Measurements from ENCODE around the gene PHF3.
"Not testable (repeated sequence)": the region's sequence is repeated elsewhere in the genome, so short reads cannot be mapped to it uniquely, and the experiment has no call there.

PHF3 gene

GRCh38 chr6:63750400-63750799, 114.8 kb downstream of the PHF3 start:
- peaks cover 4% of the 10 kb centered on the region for H3K36me3 Mint-ChIP-seq (ENCODE audit: low read depth)
- no peaks in the 10 kb centered on the region for H3K4me1 Mint-ChIP-seq
- no peak for DNase-seq
- ATAC-seq: no peak
- no peak overlapping the region for H3K4me3 Mint-ChIP-seq
- H3K27ac Mint-ChIP-seq: no peak overlapping the region
- H3K9me3 Mint-ChIP-seq: peaks cover 10% of the 10 kb centered on the region
- H3K27me3 Mint-ChIP-seq: no peaks in the 10 kb centered on the region

DNA sequence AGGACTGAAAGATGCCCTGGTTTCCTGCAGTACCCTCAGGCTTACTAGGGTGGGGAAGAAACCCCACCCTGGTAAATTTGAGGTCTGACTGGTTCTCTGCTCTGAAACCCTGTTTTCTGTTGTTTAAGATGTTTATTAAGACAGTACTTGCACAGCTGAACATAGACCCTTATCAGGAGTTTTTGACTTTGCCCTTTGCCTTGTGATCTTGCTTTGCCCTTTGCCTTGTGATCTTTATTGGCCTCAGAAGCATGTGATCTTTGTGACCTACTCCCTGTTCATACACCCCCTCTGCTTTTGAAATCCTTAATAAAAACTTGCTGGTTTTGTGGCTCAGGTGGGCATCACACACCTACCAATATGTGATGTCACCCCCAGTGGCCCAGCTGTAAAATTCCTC, 121.7 kb downstream of the PHF3 start:
- not testable (repeated sequence) for H3K27ac Mint-ChIP-seq; H3K27me3 Mint-ChIP-seq; ATAC-seq; H3K4me3 Mint-ChIP-seq; H3K4me1 Mint-ChIP-seq; DNase-seq; H3K36me3 Mint-ChIP-seq (ENCODE audit: low read depth)
- peaks cover 10% of the 10 kb centered on the region for H3K9me3 Mint-ChIP-seq

DNA sequence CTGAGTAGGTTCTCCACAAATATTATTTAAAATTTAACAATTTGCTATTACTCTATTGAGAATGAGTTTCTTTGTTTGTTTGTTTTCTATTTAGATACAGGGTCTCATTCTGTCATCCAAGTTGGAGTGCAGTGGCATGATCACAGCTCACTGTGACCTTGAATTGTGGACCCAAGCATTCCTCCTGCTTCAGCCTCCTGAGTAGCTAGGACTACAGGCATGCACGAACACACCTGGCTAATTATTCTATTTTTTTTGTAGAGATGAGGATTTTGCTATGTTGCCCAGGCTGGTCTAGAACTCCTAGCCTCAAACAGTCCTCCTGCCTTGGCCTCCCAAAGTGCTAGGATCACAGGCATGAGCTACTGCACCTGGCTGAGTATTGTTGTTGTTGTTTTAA, 122.2 kb downstream of the PHF3 start:
- ATAC-seq: no peak
- no peaks in the 10 kb centered on the region for H3K4me1 Mint-ChIP-seq
- peaks cover 9% of the 10 kb centered on the region for H3K36me3 Mint-ChIP-seq (ENCODE audit: low read depth)
- peaks cover 10% of the 10 kb centered on the region for H3K9me3 Mint-ChIP-seq
- DNase-seq: no peak
- no peak overlapping the region for H3K4me3 Mint-ChIP-seq
- H3K27ac Mint-ChIP-seq: no peak overlapping the region
- no peaks in the 10 kb centered on the region for H3K27me3 Mint-ChIP-seq

DNA sequence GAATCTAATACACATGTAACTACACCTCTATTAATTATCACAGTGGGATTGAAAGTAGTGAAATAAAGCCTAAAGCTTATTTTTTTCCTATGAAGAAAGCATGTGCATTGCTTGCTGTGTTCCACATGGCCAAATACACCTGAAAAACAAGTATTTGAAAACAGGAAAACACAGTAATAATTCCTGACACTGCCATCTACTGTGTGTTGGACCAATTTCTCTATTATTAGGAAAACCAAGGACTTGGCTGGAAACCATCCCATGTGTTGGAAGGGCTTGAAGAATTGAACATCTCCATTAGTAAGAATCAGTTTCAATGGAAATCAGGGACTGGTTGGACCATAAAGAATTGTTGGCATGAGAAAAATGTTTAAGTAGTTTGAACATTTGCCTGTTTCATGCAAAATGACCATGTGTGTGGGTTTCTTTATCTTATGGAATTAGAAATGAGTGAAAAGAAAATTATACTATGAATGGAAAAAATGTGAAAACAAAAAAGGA, 124.1 kb downstream of the PHF3 start:
- peaks cover 9% of the 10 kb centered on the region for H3K36me3 Mint-ChIP-seq (ENCODE audit: low read depth)
- DNase-seq (no peak), ATAC-seq (no peak)
- H3K27ac Mint-ChIP-seq: no peak overlapping the region
- H3K27me3 Mint-ChIP-seq: no peaks in the 10 kb centered on the region
- no peak overlapping the region for H3K4me3 Mint-ChIP-seq
- no peaks in the 10 kb centered on the region for H3K4me1 Mint-ChIP-seq
- peaks cover 10% of the 10 kb centered on the region for H3K9me3 Mint-ChIP-seq

DNA sequence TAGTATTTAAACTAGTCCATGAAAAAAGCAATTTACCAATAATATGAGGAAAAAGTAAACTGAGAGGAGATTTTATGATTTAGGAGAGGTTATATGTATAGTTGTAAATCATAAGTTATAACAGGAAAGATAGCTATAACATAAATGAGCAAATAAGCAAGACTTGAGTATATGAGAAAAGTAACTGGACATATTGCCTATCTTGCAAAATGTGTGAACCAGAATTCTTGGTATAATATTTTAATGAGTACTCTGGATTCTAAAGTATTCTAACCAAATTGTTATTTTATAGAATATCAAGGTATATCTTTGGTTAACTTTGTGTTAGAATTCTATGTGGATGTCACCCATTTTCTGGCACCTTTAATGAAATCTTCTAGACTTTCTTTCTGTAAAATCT, 124.6 kb downstream of the PHF3 start:
- peaks cover 8% of the 10 kb centered on the region for H3K36me3 Mint-ChIP-seq (ENCODE audit: low read depth)
- peaks cover 10% of the 10 kb centered on the region for H3K9me3 Mint-ChIP-seq
- ATAC-seq: no peak
- H3K4me3 Mint-ChIP-seq: no peak overlapping the region
- DNase-seq: no peak
- no peak overlapping the region for H3K27ac Mint-ChIP-seq
- no peaks in the 10 kb centered on the region for H3K27me3 Mint-ChIP-seq
- no peaks in the 10 kb centered on the region for H3K4me1 Mint-ChIP-seq

- ATAC-seq (no peak), DNase-seq (no peak)
- no peak overlapping the region for H3K27ac Mint-ChIP-seq
Measured at GRCh38 chr6:63764318-63764916, 128.8 kb downstream of the PHF3 start.

More at GRCh38 chr6:63764318-63764916, 128.8 kb downstream of the PHF3 start:
- no peaks in the 10 kb centered on the region for H3K36me3 Mint-ChIP-seq (ENCODE audit: low read depth)
- H3K4me3 Mint-ChIP-seq: no peak overlapping the region
- H3K9me3 Mint-ChIP-seq: no peaks in the 10 kb centered on the region
- peaks cover 3% of the 10 kb centered on the region for H3K27me3 Mint-ChIP-seq
- H3K4me1 Mint-ChIP-seq: no peaks in the 10 kb centered on the region
